ENCODE data around the gene FURIN.

DNA sequence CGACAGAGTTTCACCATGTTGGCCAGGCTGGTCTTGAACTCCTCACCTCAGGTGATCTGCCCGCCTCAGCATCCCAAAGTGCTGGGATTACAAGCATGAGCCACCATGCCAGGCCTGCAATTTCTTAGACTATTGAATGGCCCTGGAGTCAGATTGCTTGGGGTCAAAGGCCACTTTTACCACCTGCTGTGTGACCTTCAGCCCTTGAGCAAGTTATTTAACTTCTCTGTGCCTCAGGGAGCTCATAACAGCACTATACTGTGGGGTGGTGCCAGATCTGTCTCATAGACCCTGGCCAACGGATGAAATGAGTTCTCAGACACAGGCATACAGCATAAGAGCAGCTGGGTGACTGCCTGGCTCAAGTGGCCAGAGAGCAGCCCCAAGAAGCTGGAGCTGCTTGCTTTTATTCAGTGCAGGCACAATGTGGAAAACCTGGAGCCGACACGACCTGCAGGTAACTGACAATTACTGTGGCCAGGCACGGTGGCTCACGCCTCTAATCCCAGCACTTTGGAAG, 44.9 kb upstream of the FURIN start:
- TF ChIP-seq SUZ12 (IDR thresholded peaks at IDR 0.05; ENCODE audit: extremely low read depth, insufficient read depth, insufficient read length) (no peak), ZNF274 (IDR thresholded peaks at IDR 0.05; ENCODE audit: low read depth, low read length) (no peak), YY1 (IDR thresholded peaks at IDR 0.05; ENCODE audit: insufficient read depth, insufficient read length) (no peak)

All from NT2/D1 (cell line).